Coronary artery (tissue), 2 donors: ENCODE results near the gene TNPO3.

Source experiments
- DNase-seq: peaks from one replicate; pipeline ENCODE4 v3.0.0-alpha.2; 2017; ENCODE audit warnings: low spot score
- H3K27ac ChIP-seq, 2 donors: fragments of 200-600 bp; sonication (generic); one replicate each; pipeline ENCODE4 v1.5.1; 2016 to 2019
- H3K4me3 ChIP-seq: fragments of 200-600 bp; sonication (generic); 2 replicates; pipeline ENCODE4 v1.5.1; 2016; ENCODE audit warnings: mild to moderate bottlenecking, moderate library complexity
- CTCF ChIP-seq: fragments of 200-600 bp; sonication (generic); IDR thresholded peaks from one replicate; pipeline ENCODE4 v1.5.1; 2019; ENCODE audit warnings: antibody characterized with exemption

Gene TNPO3

GRCh38 chr7:128941946-128942526 lies 112.9 kb downstream of the TNPO3 start:
- Histone ChIP-seq H3K27ac (no peak overlapping the region), H3K4me3 (no peak overlapping the region)
- TF ChIP-seq CTCF, result no peak
- no peak for DNase-seq

- TF ChIP-seq CTCF, result no peak
- H3K27ac ChIP-seq, result peak overlapping the region in 1 of 2 donors; percentile 57
- peak overlapping the region; percentile 83 for H3K4me3 ChIP-seq
- no peak for DNase-seq
These were observed 113.5 kb downstream of the TNPO3 start for GRCh38 chr7:128941323-128941890.

- Histone ChIP-seq H3K4me3 (peak overlapping the region; percentile 83), H3K27ac (peak overlapping the region in 1 of 2 donors; percentile 79)
- TF ChIP-seq CTCF, result no peak
- no peak for DNase-seq
These were observed 114.2 kb downstream of the TNPO3 start for GRCh38 chr7:128940494-128941322.

- Histone ChIP-seq H3K27ac (peak overlapping the region in 1 of 2 donors; percentile 79), H3K4me3 (peak overlapping the region; percentile 83)
- TF ChIP-seq CTCF, result no peak
- DNase-seq, result no peak
These were observed 115.0 kb downstream of the TNPO3 start for GRCh38 chr7:128939861-128940410.

GRCh38 chr7:128939075-128939860 lies 115.6 kb downstream of the TNPO3 start:
- H3K27ac ChIP-seq, result peak overlapping the region in 1 of 2 donors; percentile 79
- DNase-seq, result no peak
- H3K4me3 ChIP-seq, result peak overlapping the region; percentile 83
- TF ChIP-seq CTCF, result no peak

GRCh38 chr7:128938544-128939074 lies 116.3 kb downstream of the TNPO3 start:
- no peak for TF ChIP-seq CTCF
- Histone ChIP-seq H3K27ac (peak overlapping the region in 1 of 2 donors; percentile 79), H3K4me3 (peak overlapping the region; percentile 83)
- DNase-seq, result no peak
